DND-41 (cell line): Measurements from ENCODE around the gene SRPK2.
A peak's percentile ranks its signal among the peaks of the same experiment; 100 is the strongest.
"Not testable (repeated sequence)": the region's sequence is repeated elsewhere in the genome, so short reads cannot be mapped to it uniquely, and the experiment has no call there.

Experiments
- ATAC-seq: fragments of 200-7000 bp; cut with Tn5 transposase; 3 replicates; pipeline ENCODE4 v1.9.1; 2021; ENCODE audit warnings: low read depth; ENCODE audit not compliant: insufficient read depth
- DNase-seq: peaks from one replicate; pipeline ENCODE4 v3.0.0-alpha.2; 2020
- H2AFZ ChIP-seq: 2 replicates; pipeline ENCODE4 v1.6.0; 2012; ENCODE audit warnings: low read depth, low read length
- H3K27ac ChIP-seq: 2 replicates; pipeline ENCODE4 v1.5.1; 2012; ENCODE audit warnings: low read length, inconsistent platforms
- H3K27me3 ChIP-seq: fragments of 200-600 bp; sonication (generic); 2 replicates; pipeline ENCODE4 v1.6.0; 2012; ENCODE audit warnings: low read length, mild to moderate bottlenecking, inconsistent platforms; ENCODE audit not compliant: insufficient read depth, poor library complexity
- H3K36me3 ChIP-seq: 2 replicates; pipeline ENCODE4 v1.5.1; 2012; ENCODE audit warnings: low read length, inconsistent platforms; ENCODE audit not compliant: insufficient read depth
- H3K4me1 ChIP-seq: 2 replicates; pipeline ENCODE4 v1.5.1; 2012; ENCODE audit warnings: mild to moderate bottlenecking, low read length; ENCODE audit not compliant: insufficient read depth
- H3K4me2 ChIP-seq: 2 replicates; pipeline ENCODE4 v1.6.0; 2012; ENCODE audit warnings: mild to moderate bottlenecking, moderate library complexity, low read length, inconsistent platforms; ENCODE audit not compliant: insufficient read depth
- H3K4me3 ChIP-seq, 2 experiments: fragments of 200-600 bp in 1 of 2; shearing (Covaris generic) in 1 of 2; 2 replicates each; pipeline ENCODE4 v1.5.1; 2012 to 2016; ENCODE audit warnings: inconsistent platforms in 2 of 2, low read length in 2 of 2, mild to moderate bottlenecking in 2 of 2, low read depth in 1 of 2, moderate library complexity in 1 of 2
- H3K79me2 ChIP-seq: 2 replicates; pipeline ENCODE4 v1.6.0; 2012; ENCODE audit warnings: low read length, inconsistent platforms; ENCODE audit not compliant: insufficient read depth
- H3K9ac ChIP-seq: 2 replicates; pipeline ENCODE4 v1.6.0; 2012; ENCODE audit warnings: low read depth, mild to moderate bottlenecking, inconsistent platforms, low read length, moderate library complexity
- H3K9me3 ChIP-seq: 2 replicates; pipeline ENCODE4 v1.5.1; 2012; ENCODE audit warnings: low read length, moderate library complexity, mild to moderate bottlenecking, inconsistent platforms; ENCODE audit not compliant: insufficient read depth, severe bottlenecking
- H4K20me1 ChIP-seq: 2 replicates; pipeline ENCODE4 v1.6.0; 2012; ENCODE audit warnings: low read length; ENCODE audit not compliant: insufficient read depth
- CTCF ChIP-seq: IDR thresholded peaks from 2 replicates; pipeline ENCODE4 v1.5.1; 2012; ENCODE audit warnings: borderline replicate concordance, low read length, moderate library complexity, mild to moderate bottlenecking; ENCODE audit not compliant: poor library complexity, severe bottlenecking; ENCODE audit errors: extremely low read depth
- EZH2 ChIP-seq: IDR thresholded peaks from 3 replicates; pipeline ENCODE4 v1.6.1; 2012; ENCODE audit warnings: borderline replicate concordance, low read depth, mild to moderate bottlenecking, moderate library complexity, low read length, inconsistent platforms; ENCODE audit not compliant: severe bottlenecking

Gene SRPK2

GRCh38 chr7:105241198-105241597 lies 147.5 kb downstream of the SRPK2 start:
- H3K9ac ChIP-seq = no peak overlapping the region
- peaks cover 65% of the 10 kb centered on the region for H3K36me3 ChIP-seq
- no peak overlapping the region for H2AFZ ChIP-seq
- no peak overlapping the region for H3K4me2 ChIP-seq
- H3K9me3 ChIP-seq = no peaks in the 10 kb centered on the region
- no peak overlapping the region for H3K4me3 ChIP-seq
- ATAC-seq (no peak), DNase-seq (no peak)
- H3K79me2 ChIP-seq = peaks cover 100% of the 10 kb centered on the region
- H4K20me1 ChIP-seq = peaks cover 99% of the 10 kb centered on the region
- H3K27ac ChIP-seq = no peak overlapping the region
- H3K4me1 ChIP-seq = peaks cover 76% of the 10 kb centered on the region
- TF ChIP-seq CTCF = no peak
- no peak for TF ChIP-seq EZH2
- H3K27me3 ChIP-seq = no peaks in the 10 kb centered on the region

- H3K9me3 ChIP-seq = no peaks in the 10 kb centered on the region
- DNase-seq = no peak
- no peak overlapping the region for H3K4me3 ChIP-seq
- H4K20me1 ChIP-seq = peaks cover 92% of the 10 kb centered on the region
- H3K79me2 ChIP-seq = peaks cover 100% of the 10 kb centered on the region
- H3K4me1 ChIP-seq = peaks cover 65% of the 10 kb centered on the region
- peak overlapping the region; percentile 39 for H3K27ac ChIP-seq
- no peak overlapping the region for H2AFZ ChIP-seq
- no peak for ATAC-seq
- H3K36me3 ChIP-seq = peaks cover 61% of the 10 kb centered on the region
- TF ChIP-seq CTCF (no peak), EZH2 (no peak)
- H3K4me2 ChIP-seq = peak overlapping the region; percentile 14; the same call in 1 of the 2 replicates
- no peak overlapping the region for H3K9ac ChIP-seq
- no peaks in the 10 kb centered on the region for H3K27me3 ChIP-seq
Measured at GRCh38 chr7:105238198-105238765, 150.4 kb downstream of the SRPK2 start.

- Histone ChIP-seq H3K27me3 (no peaks in the 10 kb centered on the region), H3K79me2 (peaks cover 100% of the 10 kb centered on the region), H4K20me1 (peaks cover 88% of the 10 kb centered on the region), H3K4me1 (peaks cover 53% of the 10 kb centered on the region), H2AFZ (no peak overlapping the region), H3K4me2 (no peak overlapping the region), H3K9me3 (no peaks in the 10 kb centered on the region), H3K36me3 (peaks cover 74% of the 10 kb centered on the region), H3K27ac (no peak overlapping the region), H3K4me3 (no peak overlapping the region), H3K9ac (no peak overlapping the region)
- DNase-seq (no peak), ATAC-seq (no peak)
- TF ChIP-seq CTCF (no peak), EZH2 (no peak)
Measured at GRCh38 chr7:105234886-105235285, 153.8 kb downstream of the SRPK2 start.

GRCh38 chr7:105232829-105233291 lies 155.9 kb downstream of the SRPK2 start:
- H4K20me1 ChIP-seq = peaks cover 87% of the 10 kb centered on the region
- ATAC-seq, DNase-seq, H3K4me2 ChIP-seq, H3K4me3 ChIP-seq, H2AFZ ChIP-seq, H3K9ac ChIP-seq, H3K27me3 ChIP-seq, H3K9me3 ChIP-seq: not testable (repeated sequence)
- 0 out of 2 replicates have a peak overlapping the region, but pooled peaks have one; percentile 10 for H3K27ac ChIP-seq
- H3K79me2 ChIP-seq = peaks cover 100% of the 10 kb centered on the region
- H3K36me3 ChIP-seq = peaks cover 78% of the 10 kb centered on the region
- H3K4me1 ChIP-seq = peaks cover 41% of the 10 kb centered on the region
